ENCODE measurements around the gene MYG1. TPM values are rescaled to one million over a fixed set of nuclear protein-coding genes. Genes with fewer than 3 reads are reported as not detected.

The MYG1 gene
- total and polyA plus RNA-seq, 8 donors, result 16.0 to 120 (median 31.9) TPM

DNA sequence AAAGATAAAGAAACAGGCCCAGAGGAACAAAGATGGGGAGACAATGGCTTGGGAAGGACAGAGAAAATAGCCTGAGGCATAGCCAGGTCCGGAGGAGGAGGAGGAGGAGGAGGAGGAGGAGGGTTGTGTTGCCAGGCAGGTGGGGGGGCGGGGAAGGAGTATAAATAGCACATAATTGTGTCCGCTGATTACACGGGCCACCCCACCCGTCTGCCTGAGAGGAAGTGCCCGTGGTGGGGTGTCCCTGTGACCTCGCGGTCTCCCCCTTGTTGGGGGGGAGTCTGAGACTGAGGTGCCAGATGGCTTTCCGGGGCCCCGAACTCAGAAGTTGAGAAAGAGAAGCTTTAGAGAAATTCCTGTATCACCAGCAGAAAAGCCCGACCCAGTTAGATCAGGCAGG lies 38.5 kb downstream of the MYG1 start:
- H3K4me1 ChIP-seq, result no peaks in the 10 kb centered on the region
- H3K36me3 ChIP-seq, result no peaks in the 10 kb centered on the region
- no peak overlapping the region for H3K27ac ChIP-seq
- no peak overlapping the region for H3K4me3 ChIP-seq
- TF ChIP-seq CTCF (IDR thresholded peaks at IDR 0.05) (no peak), POLR2A (IDR thresholded peaks at IDR 0.05) (no peak), EP300 (IDR thresholded peaks at IDR 0.05) (no peak), POLR2AphosphoS5 (IDR thresholded peaks at IDR 0.05) (no peak)
- no peaks in the 10 kb centered on the region for H3K9me3 ChIP-seq
- intact Hi-C loops (cut with DNase I; ENCODE audit: low total_unique reads), result no loop called here
- WGBS, 5 donors, result 27 to 33% (median 31%) methylated on average over 11 of the region's 11 CpGs
- H3K27me3 ChIP-seq, result peaks cover 0 to 67% (median 22%) of the 10 kb centered on the region in 3 donors
- DNase-seq, result no peak

- no peaks in the 10 kb centered on the region for H3K36me3 ChIP-seq
- no peaks in the 10 kb centered on the region for H3K9me3 ChIP-seq
- intact Hi-C loops (cut with DNase I; ENCODE audit: low total_unique reads), result no loop called here
- H3K4me3 ChIP-seq, result no peak overlapping the region
- no peak overlapping the region for H3K27ac ChIP-seq
- 41 to 75% (median 48%) methylated on average over 3 to 6 of the region's 6 CpGs for WGBS, 5 donors
- H3K27me3 ChIP-seq, result peaks cover 0 to 58% (median 22%) of the 10 kb centered on the region in 3 donors
- TF ChIP-seq CTCF (IDR thresholded peaks at IDR 0.05) (no peak), POLR2A (IDR thresholded peaks at IDR 0.05) (no peak), EP300 (IDR thresholded peaks at IDR 0.05) (no peak), POLR2AphosphoS5 (IDR thresholded peaks at IDR 0.05) (no peak)
- H3K4me1 ChIP-seq, result no peaks in the 10 kb centered on the region
- DNase-seq, result peak in 1 of 2 donors; percentile 46
Measured at GRCh38 chr12:53338916-53339315, 39.4 kb downstream of the MYG1 start.

DNA sequence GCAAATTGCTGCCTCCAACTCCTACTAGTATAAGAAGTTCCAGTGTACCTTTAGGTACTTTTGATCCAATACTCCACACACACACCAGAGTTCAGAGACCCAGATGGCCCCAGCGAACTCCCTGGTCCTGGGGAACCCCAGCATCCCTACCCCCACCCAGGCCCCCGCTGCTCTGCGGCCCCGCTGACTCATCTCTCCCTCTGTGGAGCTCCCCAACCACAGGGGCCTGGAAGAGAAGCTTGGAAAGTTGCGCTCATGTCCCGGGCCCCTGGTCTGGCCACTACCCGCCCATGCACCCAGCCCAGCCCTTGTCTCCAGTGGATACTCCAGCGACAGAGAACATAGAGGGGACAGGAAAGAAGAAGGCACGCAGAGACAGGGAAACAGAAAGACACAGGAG lies 40.9 kb downstream of the MYG1 start:
- WGBS, 5 donors, result 73 to 84% (median 79%) methylated on average over 9 of the region's 9 CpGs
- intact Hi-C loops (cut with DNase I; ENCODE audit: low total_unique reads), result no loop called here
- no peaks in the 10 kb centered on the region for H3K36me3 ChIP-seq
- no peak overlapping the region for H3K27ac ChIP-seq
- no peak for DNase-seq
- TF ChIP-seq POLR2AphosphoS5 (IDR thresholded peaks at IDR 0.05) (no peak), CTCF (IDR thresholded peaks at IDR 0.05) (no peak), EP300 (IDR thresholded peaks at IDR 0.05) (no peak), POLR2A (IDR thresholded peaks at IDR 0.05) (no peak)
- H3K4me1 ChIP-seq, result peaks cover 6 to 13% (median 9%) of the 10 kb centered on the region in 4 donors
- peaks cover 0 to 43% (median 22%) of the 10 kb centered on the region in 3 donors for H3K27me3 ChIP-seq
- no peaks in the 10 kb centered on the region for H3K9me3 ChIP-seq
- no peak overlapping the region for H3K4me3 ChIP-seq

GRCh38 chr12:53343449-53343848 lies 44.0 kb downstream of the MYG1 start:
- peaks cover 0 to 13% (median 9%) of the 10 kb centered on the region in 3 donors for H3K27me3 ChIP-seq
- no peak overlapping the region for H3K4me3 ChIP-seq
- 61 to 76% (median 63%) methylated on average over 3 of the region's 3 CpGs for WGBS, 5 donors
- no peaks in the 10 kb centered on the region for H3K36me3 ChIP-seq
- H3K9me3 ChIP-seq, result no peaks in the 10 kb centered on the region
- intact Hi-C loops (cut with DNase I; ENCODE audit: low total_unique reads), result no loop called here
- H3K4me1 ChIP-seq, result peaks cover 12 to 18% (median 15%) of the 10 kb centered on the region in 4 donors
- no peak overlapping the region for H3K27ac ChIP-seq
- no peak for DNase-seq
- no peak for TF ChIP-seq POLR2A (IDR thresholded peaks at IDR 0.05)
- TF ChIP-seq POLR2AphosphoS5 (IDR thresholded peaks at IDR 0.05), result no peak
- no peak for TF ChIP-seq EP300 (IDR thresholded peaks at IDR 0.05)
- TF ChIP-seq CTCF (IDR thresholded peaks at IDR 0.05), result no peak
